K562 (cell line): ENCODE results near the gene ST3GAL3. TPM values are rescaled to one million over a fixed set of nuclear protein-coding genes. Genes with fewer than 3 reads are reported as not detected.

Experiments
- ATAC-seq: fragments of 200-7000 bp; cut with Tn5 transposase; 3 replicates; pipeline ENCODE4 v1.9.1; 2020; ENCODE audit warnings: moderate library complexity
- BruUV-seq: library from RNA; stranded (reverse); fragments of 400-500 nt; replicated peaks from 2 replicates; lab custom pipeline; 2021; lab: Mats Ljungman, UMichigan
- CTCF ChIA-PET: fragments of 300-600 bp; formaldehyde crosslinking; extraction: SDS; loops from one replicate; lab custom pipeline; 2021; ENCODE audit warnings: low intra/inter-chr PET ratio; lab: Yijun Ruan, JAX
- POLR2A ChIA-PET: fragments of 300-600, 350-650 bp; sonication (Branson Sonifier 250); formaldehyde crosslinking; extraction: SDS; loops from one replicate; lab custom pipeline; 2021; ENCODE audit warnings: antibody characterized with exemption, inconsistent platforms; lab: Yijun Ruan, JAX
- DNase-seq, 4 experiments: peaks; one replicate each; pipeline versions ENCODE4 v3.0.0 to v3.0.0-alpha.2; 2011 to 2018; ENCODE audit warnings: low spot score in 3 of 4, mixed read lengths in 3 of 4; ENCODE audit errors: extremely low read depth in 1 of 4
- FAIRE-seq: peaks from 2 replicates; lab custom pipeline; 2011; peaks lifted over from hg19 to GRCh38; lab: Jason Lieb, UNC
- H2AFZ ChIP-seq: 2 replicates; pipeline ENCODE4 v1.6.0; 2011; ENCODE audit warnings: low read depth, low read length, control low read depth, inconsistent platforms
- H3K27ac ChIP-seq: fragments of 200-600 bp; 3 replicates; pipeline ENCODE4 v1.8.0; 2011; ENCODE audit warnings: low read depth, mild to moderate bottlenecking, control low read depth, inconsistent platforms, low read length, moderate library complexity, mixed read lengths; ENCODE audit errors: extremely low read depth
- H3K27me3 ChIP-seq, 2 experiments: fragments of 300-600 bp in 1 of 2; 2 replicates in 1 of 2; 3 replicates in 1 of 2; pipeline versions ENCODE4 v1.6.0 to v1.8.0; 2011; ENCODE audit warnings: inconsistent platforms in 2 of 2, low read length in 2 of 2, mild to moderate bottlenecking in 1 of 2, mixed read lengths in 1 of 2, moderate library complexity in 1 of 2; ENCODE audit not compliant: control insufficient read depth in 2 of 2, insufficient read depth in 2 of 2
- H3K36me3 ChIP-seq: fragments of 300-600 bp; 3 replicates; pipeline ENCODE4 v1.8.0; 2011; ENCODE audit warnings: mild to moderate bottlenecking, low read length, inconsistent platforms; ENCODE audit not compliant: control insufficient read depth, insufficient read depth
- H3K4me1 ChIP-seq, 2 experiments: fragments of 200-600 bp in 1 of 2; replicated peaks in 1 of 2; 2 replicates in 1 of 2; 3 replicates in 1 of 2; pipeline versions ENCODE4 v1.5.1 to v1.8.0; 2011; ENCODE audit warnings: inconsistent platforms in 2 of 2, low read length in 2 of 2, mild to moderate bottlenecking in 1 of 2, mixed read lengths in 1 of 2, moderate library complexity in 1 of 2; ENCODE audit not compliant: control insufficient read depth in 2 of 2, insufficient read depth in 2 of 2
- H3K4me2 ChIP-seq: 2 replicates; pipeline ENCODE4 v1.6.1; 2011; ENCODE audit warnings: low read length, control low read depth, inconsistent platforms, mixed read lengths; ENCODE audit not compliant: insufficient read depth
- H3K4me3 ChIP-seq: fragments of 200-600 bp; sonication (generic), shearing (Covaris generic); 2 replicates; pipeline ENCODE4 v1.5.1; 2016; ENCODE audit warnings: control low read depth, inconsistent platforms
- H3K79me2 ChIP-seq: fragments of 200-600 bp; 3 replicates; pipeline ENCODE4 v1.8.0; 2011; ENCODE audit warnings: low read length, inconsistent platforms; ENCODE audit not compliant: control insufficient read depth, insufficient read depth
- H3K9ac ChIP-seq, 2 experiments: 2 replicates each; pipeline versions ENCODE4 v1.6.0 to v1.6.1; 2011; ENCODE audit warnings: low read depth in 2 of 2, low read length in 2 of 2, control low read depth in 1 of 2, inconsistent platforms in 1 of 2, mild to moderate bottlenecking in 1 of 2, mixed read lengths in 1 of 2; ENCODE audit not compliant: insufficient read depth in 1 of 2
- H3K9me1 ChIP-seq: one replicate; pipeline ENCODE4 v1.6.0; 2011; ENCODE audit warnings: inconsistent platforms, mild to moderate bottlenecking, low read length, moderate library complexity; ENCODE audit not compliant: control insufficient read depth, insufficient read depth
- H3K9me3 ChIP-seq: replicated peaks from 2 replicates; pipeline ENCODE4 v1.5.1; 2011; ENCODE audit warnings: low read depth, low read length, inconsistent platforms; ENCODE audit not compliant: control insufficient read depth, insufficient read depth
- H4K20me1 ChIP-seq: replicated peaks from 2 replicates; pipeline ENCODE4 v1.6.1; 2011; ENCODE audit warnings: low read length, inconsistent platforms, mixed read lengths; ENCODE audit not compliant: control insufficient read depth, insufficient read depth
- CREB5 ChIP-seq: fragments of 250-450 bp; sonication (Bioruptor Pico); IDR thresholded peaks from 2 replicates; pipeline ENCODE4 v1.5.0; 2020; ENCODE audit warnings: mild to moderate bottlenecking
- CTBP1 ChIP-seq: fragments of 450-650 bp; IDR thresholded peaks from 2 replicates; pipeline ENCODE4 v1.6.1; 2016; ENCODE audit warnings: borderline replicate concordance
- FOSL1 ChIP-seq: fragments of 200-800 bp; sonication (Bioruptor generic); conservative IDR thresholded peaks from 2 replicates; pipeline ENCODE4 v1.6.1; 2016; ENCODE audit warnings: missing genetic modification characterization, missing compliant biosample characterization
- HDAC6 ChIP-seq: IDR thresholded peaks from 2 replicates; pipeline ENCODE4 v1.6.1; 2012; ENCODE audit warnings: low read depth, mild to moderate bottlenecking, control low read depth, inconsistent platforms, low read length, moderate library complexity
- LARP7 ChIP-seq: fragments of 450-650 bp; IDR thresholded peaks from 2 replicates; pipeline ENCODE4 v1.6.1; 2016
- NBN ChIP-seq: fragments of 450-650 bp; IDR thresholded peaks from 2 replicates; pipeline ENCODE4 v1.6.1; 2016; ENCODE audit warnings: low read depth, mild to moderate bottlenecking
- NRF1 ChIP-seq, 2 experiments: fragments of 450-650 bp; IDR thresholded peaks in 1 of 2; conservative IDR thresholded peaks in 1 of 2; 2 replicates each; pipeline ENCODE4 v1.6.1; 2014; ENCODE audit warnings: mild to moderate bottlenecking in 2 of 2
- PCBP1 ChIP-seq: fragments of 200-400 bp; formaldehyde crosslinking; IDR thresholded peaks from 2 replicates; pipeline ENCODE4 v1.6.1; 2018; ENCODE audit warnings: mild to moderate bottlenecking, low read depth, low read length; ENCODE audit not compliant: poor library complexity, severe bottlenecking
- ZBTB40 ChIP-seq, 2 experiments: fragments of 450-650 bp in 1 of 2; sonication (generic) in 1 of 2; formaldehyde crosslinking in 1 of 2; IDR thresholded peaks; 2 replicates each; pipeline versions ENCODE4 v1.7.1 to v1.9.0; 2016 to 2022; ENCODE audit warnings: inconsistent platforms in 1 of 2, mild to moderate bottlenecking in 1 of 2, missing genetic modification reagents in 1 of 2
- ZNF398 ChIP-seq: fragments of 250-450 bp; sonication (Bioruptor Pico); IDR thresholded peaks from 2 replicates; pipeline ENCODE4 v1.8.0; 2021; ENCODE audit warnings: moderate library complexity, mild to moderate bottlenecking, inconsistent platforms
- WGBS: fragments of 100-300 bp; shearing (Covaris generic); methylation state at CpG from one replicate; pipeline ENCODE4 v1.1.6; 2016; ENCODE audit warnings: low coverage, mixed read lengths; ENCODE audit not compliant: insufficient coverage; ENCODE audit errors: missing lambda C conversion rate; 5-methylcytosine and 5-hydroxymethylcytosine counted together
- in situ Hi-C: fragments of 300-500 bp; cut with MboI; formaldehyde crosslinking; loops from 4 replicates; pipeline ENCODE4 v1.15.0; 2018; ENCODE audit warnings: inconsistent platforms, mixed read lengths
- intact Hi-C: fragments of 100-400 bp; cut with micrococcal nuclease; formaldehyde crosslinking; loops from 2 replicates; pipeline ENCODE4 v1.14.2; 2022
- polyA plus RNA-seq, 8 experiments: library from polyadenylated mRNA; depleted of rRNA in 4 of 8; stranded (reverse) in 5 of 8; unstranded in 3 of 8; fragments of >200 nt; fragmentation: Nextera tagmentation in 2 of 8; fragmentation: Illumina TruSeq in 1 of 8; extraction: Ambion mirVana in 2 of 8; extraction: Trizol in 1 of 8; gene quantifications; 2 replicates each; pipeline versions ENCODE4 v1.2.1 to v1.2.3, GENCODE V29; 2011 to 2014; ENCODE audit warnings: inconsistent platforms in 1 of 8, missing spikeins in 1 of 8
- total RNA-seq, 7 experiments: library from RNA; depleted of rRNA in 6 of 7; stranded (reverse); fragments of >200 nt in 6 of 7; fragmentation: Illumina TruSeq in 2 of 7; extraction: Trizol in 2 of 7; gene quantifications; 2 replicates each; pipeline versions ENCODE4 v1.2.1 to v1.2.3, GENCODE V29; 2011 to 2021; ENCODE audit warnings: low replicate concordance in 1 of 7

ST3GAL3 gene
- total and polyA plus RNA-seq, 9 of the 15 experiments (the other 6 are each of a cell fraction or from before 2014, with no cell fraction given): 1.2 to 18.9 (median 11.0) TPM

DNA sequence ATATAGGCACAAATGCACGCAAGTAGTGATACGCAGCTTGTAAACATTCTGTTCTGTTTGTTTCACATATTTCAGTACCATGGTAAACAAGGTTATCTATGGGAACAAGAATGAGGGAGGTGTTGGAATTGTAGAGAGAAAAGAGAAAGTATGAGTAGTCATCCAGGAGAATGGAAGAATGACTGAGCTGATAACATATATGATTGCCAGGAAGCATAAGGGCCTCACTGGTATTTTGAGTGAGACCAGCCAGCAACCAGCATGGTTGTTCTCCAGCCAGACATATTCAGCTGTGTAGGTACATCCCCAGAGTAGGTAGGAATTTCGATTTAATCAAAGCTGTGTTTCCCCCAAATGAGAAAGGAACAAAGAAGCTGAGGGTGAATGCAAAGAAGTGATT is 167.4 kb downstream of the ST3GAL3 start:
- POLR2A ChIA-PET: interaction anchor here (1.1 to 1.3 kb wide), 2 partner anchors 12 to 63 kb away, joined by 4 read pairs; no protein-coding TSS in a partner anchor
- no peaks in the 10 kb centered on the region for H4K20me1 ChIP-seq
- H2AFZ ChIP-seq: no peak overlapping the region
- no TSS peak for BruUV-seq
- intact Hi-C loops (no loop called here), in situ Hi-C loops (no loop called here)
- FAIRE-seq: no peak
- H3K27ac ChIP-seq: no peak overlapping the region
- H3K4me2 ChIP-seq: no peak overlapping the region
- WGBS: 60% methylated on average over 3 of the region's 3 CpGs
- ATAC-seq: no peak
- no peak for DNase-seq
- H3K4me3 ChIP-seq: no peak overlapping the region
- H3K9ac ChIP-seq: no peak overlapping the region
- CTCF ChIA-PET: no interaction called here
- peaks cover 0 to 18% of the 10 kb centered on the region in 2 experiments; a peak in 3 of 5 replicates for H3K4me1 ChIP-seq
- H3K36me3 ChIP-seq: no peaks in the 10 kb centered on the region; the same call in 2 of the 3 replicates
- H3K9me1 ChIP-seq: no peaks in the 10 kb centered on the region
- no peaks in the 10 kb centered on the region for H3K79me2 ChIP-seq
- H3K9me3 ChIP-seq: no peaks in the 10 kb centered on the region
- no peaks in the 10 kb centered on the region for H3K27me3 ChIP-seq
- TF ChIP-seq NRF1 (conservative IDR thresholded peaks at IDR 0.05 in 1 of 2, IDR thresholded peaks at IDR 0.05 in 1 of 2) (no peak), FOSL1 (peak; percentile 48), HDAC6 (no peak), CTBP1 (no peak), PCBP1 (no peak), CREB5 (no peak), ZNF398 (no peak), NBN (no peak), ZBTB40 (IDR thresholded peaks at IDR 0.05) (no peak), ZBTB40 (CRISPR knock-in tag; IDR thresholded peaks at IDR 0.05) (no peak), LARP7 (no peak)
